HG02571 (cell line): ENCODE data around the gene UMODL1.

Source experiments
- ATAC-seq: cut with Tn5 transposase; IDR thresholded peaks from one replicate; pipeline ENCODE4 v1.9.1; 2021; ENCODE audit warnings: mild to moderate bottlenecking, moderate library complexity; ENCODE audit not compliant: unreplicated experiment

UMODL1 gene

DNA sequence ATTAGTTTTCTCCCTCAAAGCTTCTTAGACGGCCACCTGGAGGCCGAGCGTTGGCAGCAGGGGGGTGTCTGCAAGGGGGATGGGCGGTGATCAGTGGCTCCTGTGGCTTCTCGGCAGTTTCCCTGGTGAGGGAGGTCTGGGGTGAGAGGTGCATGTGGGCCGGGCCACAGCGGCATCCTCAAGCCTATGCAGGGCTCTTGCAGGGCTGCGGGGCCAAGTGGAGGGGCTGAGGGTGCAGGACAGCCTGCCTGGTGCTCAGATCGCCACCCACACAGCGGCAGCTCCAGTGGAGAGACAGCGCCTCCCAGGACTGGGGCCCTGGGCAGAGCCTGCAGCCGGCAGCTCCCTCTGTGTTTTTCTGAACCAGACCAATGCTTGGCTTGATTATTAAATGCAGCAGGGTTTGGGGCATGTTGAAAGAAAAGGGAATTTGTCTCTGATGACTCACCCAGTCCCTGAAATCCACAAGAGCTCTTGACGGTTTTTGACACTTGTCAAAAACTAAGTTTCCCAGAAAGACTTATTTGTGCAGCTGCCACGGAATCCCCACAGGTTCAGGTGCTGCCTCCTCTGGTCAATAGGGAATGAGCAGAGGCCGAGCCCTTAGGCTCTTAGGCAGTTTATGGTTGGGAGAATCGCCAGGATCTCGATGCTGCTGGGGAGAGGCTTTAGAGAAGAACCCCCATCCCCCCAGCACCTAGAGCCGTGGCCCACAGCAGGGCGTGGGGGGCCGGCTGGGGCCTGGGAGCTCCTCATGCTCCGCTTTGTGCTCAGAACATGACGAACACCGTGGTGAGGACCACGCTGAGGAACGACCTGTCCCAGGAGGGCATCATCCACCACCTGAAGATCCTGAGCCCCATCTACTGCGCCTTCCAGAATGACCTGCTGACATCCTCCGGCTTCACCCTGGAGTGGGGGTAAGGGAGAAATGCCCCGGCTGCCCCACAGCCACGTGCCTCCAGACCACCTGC lies 54.7 kb downstream of the UMODL1 start:
- no peak for ATAC-seq

DNA sequence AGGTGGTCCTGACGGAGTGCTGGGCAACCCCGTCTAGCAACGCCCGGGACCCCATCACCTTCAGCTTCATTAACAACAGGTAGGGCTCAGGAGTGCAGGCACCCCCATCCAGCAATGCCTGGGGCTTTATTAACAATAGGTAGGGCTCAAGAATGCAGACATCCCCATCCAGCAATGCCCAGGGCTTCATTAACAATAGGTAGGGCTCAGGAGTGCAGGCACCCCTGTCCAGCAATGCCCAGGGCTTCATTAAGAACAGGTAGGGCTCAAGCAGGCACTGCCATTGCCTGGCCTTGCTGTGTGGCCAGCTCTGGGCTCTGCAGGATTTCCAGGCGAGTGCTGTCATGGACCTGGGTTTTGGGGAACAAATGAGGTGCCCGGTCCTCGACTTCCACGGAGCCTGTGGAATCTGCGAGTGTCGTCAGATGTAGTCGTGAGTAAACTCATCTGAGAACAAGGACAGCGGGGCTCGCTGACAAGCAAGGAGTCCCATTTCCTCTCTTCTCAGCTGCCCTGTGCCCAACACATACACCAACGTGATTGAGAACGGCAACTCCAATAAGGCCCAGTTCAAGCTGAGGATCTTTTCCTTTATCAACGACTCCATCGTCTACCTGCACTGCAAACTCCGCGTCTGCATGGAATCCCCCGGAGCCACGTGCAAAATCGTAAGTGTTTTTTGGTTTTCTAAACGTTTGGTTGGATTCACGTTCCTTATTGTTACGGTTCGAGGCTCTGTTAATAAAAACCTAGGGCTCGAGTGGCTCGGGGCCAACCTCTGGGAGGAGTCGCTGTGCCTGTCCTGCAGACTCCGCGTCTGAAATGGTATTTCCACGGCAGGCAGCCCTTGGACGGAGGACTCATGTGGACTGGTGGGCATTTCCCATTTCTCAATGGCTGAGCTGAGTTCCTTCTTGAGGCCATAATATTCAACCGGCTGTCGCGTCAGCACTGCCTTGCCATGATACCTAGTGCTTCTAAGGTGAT lies 56.3 kb downstream of the UMODL1 start:
- ATAC-seq: no peak

DNA sequence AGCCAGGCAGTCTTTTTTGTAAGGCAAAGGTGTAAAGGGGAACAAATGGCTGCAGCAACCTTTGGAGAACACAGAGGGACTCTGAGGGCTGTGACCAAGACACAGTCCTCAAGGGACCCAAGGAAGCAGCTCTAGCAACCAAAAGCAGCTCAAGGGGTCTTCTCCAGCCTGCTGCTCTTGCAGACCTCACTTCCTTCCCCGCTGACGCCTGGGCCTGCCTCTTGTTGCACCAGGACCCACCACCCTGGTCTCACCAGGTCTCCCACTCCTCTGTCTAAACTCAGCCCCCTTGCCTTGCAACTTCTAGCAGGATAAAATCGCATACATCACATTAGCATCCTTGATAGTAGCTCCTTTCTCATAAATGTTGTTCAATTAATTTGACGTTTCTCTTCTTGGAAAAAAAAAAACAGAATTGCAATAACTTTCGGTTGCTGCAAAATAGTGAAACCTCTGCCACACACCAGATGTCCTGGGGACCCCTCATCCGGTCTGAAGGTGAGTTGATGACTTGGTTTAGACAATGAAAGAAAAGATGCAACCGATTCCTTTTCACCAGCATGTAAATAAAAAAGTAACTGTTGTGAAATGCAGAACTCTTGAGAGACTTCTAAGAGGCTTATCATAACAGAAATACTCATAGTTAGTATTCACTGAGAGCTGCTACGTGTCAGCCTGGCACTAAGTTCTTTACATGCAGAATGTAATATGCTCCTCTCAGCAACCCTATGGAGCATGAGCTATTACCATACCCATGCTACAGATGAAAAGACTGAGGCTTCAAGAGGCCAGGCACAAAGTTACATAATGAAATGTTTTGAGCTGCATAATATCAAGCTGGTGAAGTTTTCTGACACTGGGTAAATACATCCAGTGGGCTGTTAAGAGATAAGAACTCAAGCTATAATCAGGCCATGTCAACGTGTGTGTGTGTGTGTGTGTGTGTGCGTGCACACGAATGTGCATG lies 58.5 kb downstream of the UMODL1 start:
- ATAC-seq: no peak

DNA sequence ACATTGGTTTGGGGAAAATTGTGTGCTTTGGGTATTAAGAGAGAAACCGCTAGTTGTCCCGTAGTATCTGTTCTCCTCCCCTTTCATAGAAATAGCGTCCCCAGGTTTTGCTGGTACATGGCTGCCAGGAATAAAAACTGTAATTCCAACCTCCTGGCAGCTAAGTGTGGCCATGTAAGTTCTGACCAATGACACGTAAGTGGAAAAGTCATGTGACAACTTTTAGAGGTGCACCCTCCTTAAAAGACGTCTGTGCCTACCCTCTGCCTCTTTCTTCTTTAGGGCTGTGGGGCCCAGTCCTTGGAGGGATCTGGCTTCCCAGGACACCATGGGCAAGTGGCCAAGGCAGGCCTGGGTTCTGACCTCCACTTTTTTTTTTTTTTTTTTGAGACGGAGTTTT lies 59.3 kb downstream of the UMODL1 start:
- ATAC-seq: no peak

DNA sequence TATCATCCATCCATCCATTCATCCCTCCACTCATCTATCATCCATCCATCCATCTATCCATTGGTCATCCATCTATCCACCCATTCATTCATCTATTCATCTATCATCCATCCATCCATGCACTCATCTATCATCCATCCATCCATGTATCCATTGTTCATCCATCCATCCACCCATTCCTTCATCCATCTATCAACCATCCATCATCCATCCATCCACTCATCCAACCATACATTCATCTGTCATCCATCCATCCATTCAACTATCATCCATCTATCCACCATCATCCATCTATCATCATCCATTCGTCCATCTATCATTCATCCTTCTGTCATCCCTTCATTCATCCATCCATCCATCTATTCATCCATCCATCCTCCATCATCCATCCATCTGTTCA lies 61.1 kb downstream of the UMODL1 start:
- no peak for ATAC-seq

DNA sequence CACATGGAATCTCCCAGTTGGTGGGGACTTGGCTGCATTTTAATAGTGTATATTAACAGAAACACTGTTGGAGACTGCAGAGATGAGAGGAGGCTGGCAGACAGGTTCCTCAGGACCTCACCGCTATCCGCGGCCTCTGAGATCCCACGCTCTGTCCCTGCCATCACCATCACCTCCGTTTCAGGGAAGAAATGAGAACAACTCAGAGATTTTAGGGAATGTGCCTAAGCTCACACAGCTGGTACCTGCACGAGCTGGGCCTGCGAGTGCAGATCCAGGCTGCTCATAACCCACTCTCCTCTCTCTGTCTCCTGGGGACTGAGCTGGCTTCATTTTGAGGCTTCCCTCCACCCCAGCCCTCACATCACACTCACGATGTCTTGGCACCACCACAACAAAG lies 62.0 kb downstream of the UMODL1 start:
- no peak for ATAC-seq

DNA sequence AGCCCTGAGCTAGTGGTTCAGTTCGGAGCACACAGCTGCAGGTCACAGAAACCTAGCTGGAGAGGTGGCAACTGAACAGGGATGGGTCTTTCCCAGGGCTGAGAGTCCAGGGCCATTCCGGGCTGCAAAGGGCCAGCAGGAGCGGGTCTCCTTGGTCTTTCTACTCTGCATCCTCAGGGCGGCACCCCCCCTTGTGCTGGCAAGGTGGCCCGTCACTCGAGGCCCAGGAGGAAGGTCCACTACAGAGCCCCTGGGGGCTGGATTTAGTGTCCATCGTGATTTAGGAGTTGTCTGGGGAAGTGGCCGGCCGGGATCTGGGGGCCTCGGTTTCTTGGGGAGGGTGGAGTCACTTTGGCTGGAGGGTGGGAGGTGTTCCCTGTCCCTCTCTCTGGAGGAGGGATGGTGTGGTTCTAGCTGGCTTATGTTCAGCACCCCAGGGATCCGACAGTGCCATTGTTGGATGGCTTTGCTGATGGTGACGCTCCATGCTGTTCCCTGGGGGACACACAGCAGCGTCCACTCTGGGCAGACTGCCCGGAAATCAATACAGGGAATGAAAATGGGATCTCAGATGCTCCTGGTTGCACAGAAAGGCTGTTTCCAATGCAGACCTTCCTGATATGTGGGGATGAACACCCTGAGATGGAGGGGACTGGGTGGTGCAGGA lies 64.4 kb downstream of the UMODL1 start:
- ATAC-seq: no peak

DNA sequence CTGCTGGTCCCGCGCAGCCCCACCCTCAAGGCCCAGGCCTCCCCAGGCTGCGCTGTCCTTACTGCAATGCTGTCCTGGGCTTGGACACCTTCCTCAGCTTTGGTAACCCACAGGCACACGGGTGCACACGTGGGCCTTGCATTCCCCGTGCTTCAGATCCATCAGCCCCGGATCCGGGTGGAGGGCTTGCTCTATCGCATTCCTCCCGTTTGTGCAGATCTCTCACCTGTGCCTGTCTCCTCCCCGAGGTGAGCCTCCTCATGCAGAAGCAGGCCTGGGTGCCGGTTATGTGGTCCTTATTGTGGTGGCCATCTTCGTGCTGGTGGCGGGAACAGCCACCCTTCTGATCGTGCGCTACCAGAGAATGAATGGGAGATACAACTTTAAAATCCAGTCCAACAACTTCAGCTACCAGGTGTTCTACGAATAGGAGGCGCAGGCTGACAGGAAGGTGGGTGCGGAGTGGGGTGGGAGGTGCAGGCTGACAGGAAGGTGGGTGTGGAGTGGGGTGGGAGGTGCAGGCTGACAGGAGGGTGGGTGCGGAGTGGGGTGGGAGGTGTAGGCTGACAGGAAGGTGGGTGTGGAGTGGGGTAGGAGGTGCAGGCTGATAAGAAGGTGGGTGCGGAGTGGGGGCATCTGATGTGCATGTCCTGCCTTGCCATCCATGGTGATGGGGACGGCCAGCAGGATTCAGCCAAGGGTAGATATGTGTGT lies 66.2 kb downstream of the UMODL1 start:
- no peak for ATAC-seq

DNA sequence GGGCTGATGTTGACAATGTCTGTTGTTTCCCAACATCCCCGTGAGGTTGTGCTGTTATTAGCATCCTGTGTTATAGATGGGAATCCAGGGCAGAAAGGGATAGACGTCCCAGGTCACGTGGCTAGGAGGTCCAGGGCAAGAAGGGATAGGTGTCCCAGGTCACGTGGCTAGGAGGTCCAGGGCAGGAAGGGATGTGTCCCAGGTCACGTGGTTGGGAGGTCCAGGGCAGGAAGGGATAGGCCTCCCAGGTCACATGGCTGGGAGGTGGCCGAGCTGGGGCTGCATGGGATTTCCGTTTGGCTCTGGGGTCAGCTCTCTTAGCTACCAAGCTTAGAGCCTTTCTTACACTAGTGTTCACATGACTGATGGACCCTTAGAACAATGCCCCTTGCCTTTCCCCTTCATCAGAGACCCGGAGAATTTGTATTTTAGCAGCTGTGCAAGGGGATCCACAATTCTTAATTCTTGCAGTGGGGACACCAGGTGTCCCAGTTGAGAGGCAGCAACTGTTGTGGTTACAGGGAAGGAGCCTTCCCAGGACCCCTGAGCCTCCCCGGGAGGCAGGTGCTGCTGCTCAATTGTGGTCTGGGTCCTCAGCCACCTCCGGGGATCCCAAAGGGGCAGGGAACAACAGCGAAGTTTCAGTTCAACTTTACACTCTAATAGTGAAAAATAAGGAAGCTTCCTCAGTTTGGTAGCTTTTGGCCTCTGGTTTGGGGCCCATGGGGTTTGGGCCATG lies 69.2 kb downstream of the UMODL1 start:
- ATAC-seq: no peak

DNA sequence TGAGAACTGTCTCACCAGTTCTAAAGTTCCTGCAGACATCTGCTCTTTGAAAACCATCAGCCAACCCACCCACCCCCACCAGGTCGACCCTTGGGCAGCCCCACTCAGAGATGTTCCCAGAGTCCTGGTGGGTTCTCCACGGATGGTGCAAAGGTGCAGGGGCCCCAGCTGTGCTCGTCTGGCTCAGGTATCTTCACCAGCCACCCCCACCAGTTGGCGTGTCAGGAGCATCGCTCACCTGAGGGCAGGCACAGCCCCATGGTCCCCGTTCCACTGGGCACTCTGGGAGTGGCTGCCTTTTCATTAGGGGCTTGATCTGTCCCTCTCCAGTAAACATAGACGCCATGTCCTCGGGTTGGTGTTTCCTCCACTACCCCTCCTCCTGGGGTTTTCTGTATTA lies 70.5 kb downstream of the UMODL1 start:
- no peak for ATAC-seq

DNA sequence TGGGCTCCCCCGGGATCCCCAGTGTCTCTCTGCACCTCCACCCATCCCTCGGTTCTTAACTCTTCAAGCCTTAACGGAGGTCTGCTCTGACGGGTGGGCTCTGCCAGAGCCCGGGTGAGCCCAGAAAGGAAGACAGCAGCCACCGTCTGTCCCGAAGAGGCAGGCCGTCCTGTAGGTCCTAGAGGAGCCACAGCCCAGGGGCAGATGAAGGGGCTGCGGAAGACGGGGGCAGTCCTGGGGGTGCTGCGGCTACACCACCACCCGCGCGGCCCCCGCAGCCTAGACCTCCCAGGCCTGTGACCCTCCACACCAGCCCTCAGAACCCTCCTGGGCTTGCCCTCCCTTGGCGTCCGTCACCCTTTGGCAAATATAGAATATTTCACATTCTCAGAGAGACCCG lies 71.0 kb downstream of the UMODL1 start:
- ATAC-seq: no peak

DNA sequence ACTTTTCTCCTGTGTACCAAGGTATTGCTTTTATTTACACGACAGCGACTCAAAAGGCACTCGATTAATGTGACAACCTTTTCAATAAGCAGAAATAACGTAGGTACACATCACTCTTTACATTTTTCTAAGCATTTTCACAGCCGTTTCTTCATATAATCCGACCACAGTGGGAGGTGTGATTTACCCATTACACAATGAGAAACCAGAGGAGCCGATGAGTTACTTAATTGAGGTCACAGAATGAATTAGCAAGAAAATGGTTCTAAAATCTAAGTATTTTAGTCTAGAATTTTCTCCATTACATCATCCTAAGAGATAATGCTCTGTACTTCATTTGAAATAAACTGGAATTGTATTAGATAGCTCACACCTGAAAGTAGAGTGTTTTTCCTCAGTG lies 71.5 kb downstream of the UMODL1 start:
- ATAC-seq: no peak

DNA sequence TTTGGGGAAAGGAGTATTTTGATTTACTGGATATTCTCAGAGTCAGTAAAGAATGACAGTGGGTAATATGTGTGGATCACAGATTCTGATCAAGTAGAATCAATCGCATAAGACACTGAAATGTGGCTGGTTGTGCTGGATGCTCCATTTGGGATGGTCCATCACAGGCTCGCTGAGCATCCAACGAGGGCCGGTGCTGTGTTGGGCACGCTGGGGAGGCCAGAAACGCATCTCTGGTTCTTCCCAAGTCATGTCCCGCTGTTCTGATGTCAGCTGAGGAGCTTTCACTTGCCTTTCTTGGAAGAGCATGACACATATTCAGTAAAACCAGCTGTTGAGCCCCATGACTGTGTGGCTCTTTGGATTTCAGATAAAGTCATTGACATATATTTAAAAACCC lies 72.0 kb downstream of the UMODL1 start:
- no peak for ATAC-seq

DNA sequence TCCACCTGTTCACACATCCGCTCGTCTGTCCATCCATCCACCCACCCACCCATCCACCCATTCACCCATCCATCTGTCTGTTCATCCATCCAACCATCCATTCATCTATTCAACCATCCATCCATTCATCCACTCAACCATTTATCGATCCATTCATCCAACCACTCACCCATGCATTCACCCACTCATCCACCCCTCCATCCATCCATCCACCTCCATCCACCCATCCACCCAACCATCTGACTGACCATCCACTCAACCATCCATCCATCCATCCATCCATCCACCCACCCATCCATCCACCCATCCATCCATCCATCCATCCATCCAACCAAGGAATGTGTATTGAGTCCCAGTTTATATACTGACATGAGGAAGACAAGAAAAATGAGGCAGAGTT lies 73.1 kb downstream of the UMODL1 start:
- ATAC-seq: no peak

DNA sequence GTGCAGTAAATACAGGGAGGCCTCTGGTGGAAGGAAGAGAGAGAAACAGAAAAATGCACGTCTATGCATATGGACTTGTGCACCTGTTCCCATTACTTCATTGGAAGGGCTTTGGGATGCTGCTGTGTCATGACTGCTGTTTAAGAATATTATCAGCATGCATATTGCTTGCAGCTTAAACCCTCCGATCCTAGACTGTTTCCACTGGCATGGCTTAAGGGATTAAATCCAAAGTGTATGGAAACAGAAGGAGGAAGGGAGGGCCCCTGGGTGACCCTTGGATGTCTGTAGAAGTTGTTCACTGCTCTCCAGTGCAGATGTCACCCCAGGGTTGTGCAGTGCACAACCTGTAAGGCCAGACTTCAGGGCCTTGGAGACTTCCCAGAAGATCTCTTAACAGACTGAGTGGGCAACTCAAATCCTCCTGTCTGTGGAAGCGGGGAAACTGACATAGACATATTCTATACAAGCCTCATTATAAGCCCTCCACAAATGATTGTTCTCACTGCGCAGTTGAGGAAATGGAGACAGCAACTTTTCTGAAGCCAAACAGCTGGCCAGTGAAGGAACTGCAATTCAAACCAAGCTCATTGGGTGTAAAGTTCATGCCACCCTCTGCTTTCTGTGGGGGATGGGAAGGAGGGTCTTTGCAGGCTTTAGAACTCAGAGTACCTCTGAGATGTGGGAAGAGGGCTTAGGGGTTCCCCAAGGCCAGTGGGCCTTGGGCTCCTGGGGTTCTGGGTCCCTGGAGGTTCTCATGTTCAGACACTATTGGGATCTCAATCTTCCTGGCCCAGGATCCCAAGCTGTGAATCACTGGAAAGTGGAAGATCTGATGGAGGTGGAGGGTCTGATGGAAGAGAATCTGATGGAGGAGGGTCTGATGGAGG lies 73.8 kb downstream of the UMODL1 start:
- ATAC-seq: no peak

DNA sequence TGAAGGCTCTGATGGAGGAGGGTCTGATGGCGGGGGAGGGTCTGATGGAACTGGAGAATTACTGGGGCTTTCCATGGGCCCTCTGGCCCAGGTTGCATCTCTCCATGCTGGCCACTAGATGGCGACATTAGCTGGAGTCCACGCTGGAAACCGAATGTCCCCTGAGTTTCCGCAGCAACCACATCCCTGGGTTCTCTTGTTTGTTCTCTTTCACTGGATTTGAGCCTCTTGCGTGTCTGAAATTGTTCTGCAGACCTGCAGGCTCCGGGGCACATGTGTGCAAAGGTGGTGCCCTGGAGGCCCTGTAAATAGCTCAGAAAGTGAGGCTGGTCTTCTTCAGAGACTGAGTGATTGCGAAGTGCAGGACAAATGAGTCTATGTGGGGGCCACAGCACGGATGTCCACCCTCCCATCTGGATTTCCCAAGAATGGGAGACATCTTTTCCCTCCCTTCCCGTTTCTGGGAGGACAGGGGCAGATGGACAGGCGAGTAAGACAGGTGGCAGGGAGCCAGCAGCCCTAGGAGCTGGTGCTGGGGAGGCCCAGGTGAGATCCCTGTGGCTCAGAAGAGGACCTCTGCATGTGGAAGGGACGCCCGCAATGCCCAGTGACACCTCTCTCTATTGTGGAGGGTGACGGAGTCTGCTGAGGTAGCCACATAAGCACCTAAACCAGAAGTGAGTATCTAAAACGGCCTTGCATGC lies 74.6 kb downstream of the UMODL1 start:
- ATAC-seq: no peak

DNA sequence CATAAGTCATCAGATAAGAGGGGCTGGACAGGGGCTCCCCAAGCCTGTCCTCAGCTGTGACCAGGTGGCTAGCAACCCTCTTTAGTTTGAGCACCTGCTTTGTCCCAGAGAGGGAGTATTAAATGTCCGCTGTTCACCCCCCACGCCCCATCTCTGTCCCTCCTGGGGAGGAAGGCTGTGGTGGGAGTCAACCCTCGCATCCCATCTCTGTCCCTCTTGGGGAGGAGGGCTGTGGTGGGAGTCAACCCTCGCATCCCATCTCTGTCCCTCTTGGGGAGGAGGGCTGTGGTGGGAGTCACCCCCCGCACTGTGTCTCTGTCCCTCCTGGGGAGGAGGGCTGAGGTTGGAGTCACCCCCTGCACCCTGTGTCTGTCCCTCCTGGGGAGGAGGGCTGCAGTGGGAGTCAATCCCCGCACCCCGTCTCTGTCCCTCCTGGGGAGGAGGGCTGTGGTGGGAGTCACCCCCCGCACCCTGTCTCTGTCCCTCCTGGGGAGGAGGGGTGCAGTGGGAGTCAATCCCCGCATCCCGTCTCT lies 75.2 kb downstream of the UMODL1 start:
- no peak for ATAC-seq
